Lower leg skin (tissue), 3 donors: ENCODE results near the gene GRIA1.

Experiments
- CTCF ChIP-seq, 3 donors: fragments of 450-650 bp; IDR thresholded peaks; one replicate each; pipeline ENCODE4 v1.5.1; 2016; ENCODE audit warnings: antibody characterized with exemption in 3 of 3, mild to moderate bottlenecking in 3 of 3, moderate library complexity in 2 of 3
- POLR2A ChIP-seq, 2 donors: fragments of 450-650 bp; IDR thresholded peaks; one replicate each; pipeline ENCODE4 v1.6.1; 2016 to 2017; ENCODE audit warnings: antibody characterized with exemption in 2 of 2, mild to moderate bottlenecking in 1 of 2, moderate library complexity in 1 of 2

DNA sequence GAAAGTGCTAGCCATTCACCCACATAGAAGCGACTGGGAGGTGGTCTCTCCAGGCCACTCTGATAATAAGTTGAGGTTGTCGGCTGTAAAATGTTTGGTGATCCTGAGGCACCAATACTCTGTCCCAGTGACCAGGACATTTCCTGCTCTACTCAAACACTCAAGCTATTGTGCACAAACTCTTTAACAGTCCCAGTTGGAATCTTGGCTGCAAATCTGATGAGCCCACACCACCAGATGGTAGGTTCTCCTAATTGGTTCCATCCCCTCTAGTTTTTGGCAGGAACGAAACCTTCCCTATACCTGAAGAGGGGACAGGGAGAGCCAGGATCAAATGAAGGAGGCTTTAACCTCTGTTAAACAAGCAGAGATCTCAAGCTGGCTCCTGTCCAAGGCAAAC lies 14.3 kb downstream of the GRIA1 start:
- no peak for TF ChIP-seq CTCF (IDR thresholded peaks at IDR 0.05)
- TF ChIP-seq POLR2A (IDR thresholded peaks at IDR 0.05) = no peak
